Measurements from ENCODE around the gene DHX8.

DHX8 gene

GRCh38 chr17:43529947-43530287 is 46.1 kb downstream of the DHX8 start:
- Histone ChIP-seq H3K4me3 (ENCODE audit: low read length) (peak overlapping the region; percentile 55), H3K9ac (ENCODE audit: low read length) (peak overlapping the region; percentile 66), H3K27me3 (ENCODE audit: control insufficient read depth, insufficient read depth, low read length) (no peaks in the 10 kb centered on the region), H3K9me3 (ENCODE audit: control insufficient read depth, low read depth, low read length) (no peaks in the 10 kb centered on the region), H3K4me1 (ENCODE audit: control insufficient read depth, low read depth, low read length) (peaks cover 49% of the 10 kb centered on the region), H3K27ac (ENCODE audit: low read length) (peak overlapping the region; percentile 72), H3K36me3 (ENCODE audit: control insufficient read depth, low read depth, low read length) (peaks cover 29% of the 10 kb centered on the region)

GRCh38 chr17:43530288-43531081 is 46.7 kb downstream of the DHX8 start:
- Histone ChIP-seq H3K4me1 (ENCODE audit: control insufficient read depth, low read depth, low read length) (peaks cover 43% of the 10 kb centered on the region), H3K9ac (ENCODE audit: low read length) (peak overlapping the region; percentile 66), H3K27ac (ENCODE audit: low read length) (peak overlapping the region; percentile 72), H3K4me3 (ENCODE audit: low read length) (peak overlapping the region; percentile 55), H3K36me3 (ENCODE audit: control insufficient read depth, low read depth, low read length) (peaks cover 26% of the 10 kb centered on the region), H3K27me3 (ENCODE audit: control insufficient read depth, insufficient read depth, low read length) (no peaks in the 10 kb centered on the region), H3K9me3 (ENCODE audit: control insufficient read depth, low read depth, low read length) (no peaks in the 10 kb centered on the region)

GRCh38 chr17:43531082-43531378 is 47.3 kb downstream of the DHX8 start:
- peak overlapping the region; percentile 47 for H3K9ac ChIP-seq (ENCODE audit: low read length)
- H3K27ac ChIP-seq (ENCODE audit: low read length): peak overlapping the region; percentile 54

GRCh38 chr17:43531955-43532354 is 48.2 kb downstream of the DHX8 start:
- Histone ChIP-seq H3K27ac (ENCODE audit: low read length) (no peak overlapping the region), H3K9ac (ENCODE audit: low read length) (no peak overlapping the region), H3K4me3 (ENCODE audit: low read length) (no peak overlapping the region), H3K4me1 (ENCODE audit: control insufficient read depth, low read depth, low read length) (peaks cover 38% of the 10 kb centered on the region), H3K27me3 (ENCODE audit: control insufficient read depth, insufficient read depth, low read length) (no peaks in the 10 kb centered on the region), H3K9me3 (ENCODE audit: control insufficient read depth, low read depth, low read length) (no peaks in the 10 kb centered on the region), H3K36me3 (ENCODE audit: control insufficient read depth, low read depth, low read length) (peaks cover 29% of the 10 kb centered on the region)

More at GRCh38 chr17:43531082-43531378, 47.3 kb downstream of the DHX8 start:
- Histone ChIP-seq H3K27me3 (ENCODE audit: control insufficient read depth, insufficient read depth, low read length) (no peaks in the 10 kb centered on the region), H3K4me3 (ENCODE audit: low read length) (peak overlapping the region; percentile 28), H3K36me3 (ENCODE audit: control insufficient read depth, low read depth, low read length) (peaks cover 26% of the 10 kb centered on the region), H3K9me3 (ENCODE audit: control insufficient read depth, low read depth, low read length) (no peaks in the 10 kb centered on the region), H3K4me1 (ENCODE audit: control insufficient read depth, low read depth, low read length) (peaks cover 38% of the 10 kb centered on the region)

GRCh38 chr17:43532581-43532980 is 48.8 kb downstream of the DHX8 start:
- Histone ChIP-seq H3K36me3 (ENCODE audit: control insufficient read depth, low read depth, low read length) (peaks cover 29% of the 10 kb centered on the region), H3K27ac (ENCODE audit: low read length) (no peak overlapping the region), H3K4me3 (ENCODE audit: low read length) (no peak overlapping the region), H3K27me3 (ENCODE audit: control insufficient read depth, insufficient read depth, low read length) (no peaks in the 10 kb centered on the region), H3K4me1 (ENCODE audit: control insufficient read depth, low read depth, low read length) (peaks cover 39% of the 10 kb centered on the region), H3K9me3 (ENCODE audit: control insufficient read depth, low read depth, low read length) (no peaks in the 10 kb centered on the region), H3K9ac (ENCODE audit: low read length) (no peak overlapping the region)

GRCh38 chr17:43533699-43534098 is 49.9 kb downstream of the DHX8 start:
- no peaks in the 10 kb centered on the region for H3K27me3 ChIP-seq (ENCODE audit: control insufficient read depth, insufficient read depth, low read length)
- H3K27ac ChIP-seq (ENCODE audit: low read length): no peak overlapping the region
- H3K9me3 ChIP-seq (ENCODE audit: control insufficient read depth, low read depth, low read length): no peaks in the 10 kb centered on the region
- H3K4me1 ChIP-seq (ENCODE audit: control insufficient read depth, low read depth, low read length): peaks cover 39% of the 10 kb centered on the region
- no peak overlapping the region for H3K9ac ChIP-seq (ENCODE audit: low read length)
- H3K4me3 ChIP-seq (ENCODE audit: low read length): no peak overlapping the region
- peaks cover 19% of the 10 kb centered on the region for H3K36me3 ChIP-seq (ENCODE audit: control insufficient read depth, low read depth, low read length)

- Histone ChIP-seq H3K4me1 (ENCODE audit: control insufficient read depth, low read depth, low read length) (peaks cover 27% of the 10 kb centered on the region), H3K27ac (ENCODE audit: low read length) (no peak overlapping the region)
These were observed 51.1 kb downstream of the DHX8 start for GRCh38 chr17:43534909-43535308.

GRCh38 chr17:43536236-43536992 is 52.6 kb downstream of the DHX8 start:
- H3K9me3 ChIP-seq (ENCODE audit: control insufficient read depth, low read depth, low read length): no peaks in the 10 kb centered on the region
- no peak overlapping the region for H3K4me3 ChIP-seq (ENCODE audit: low read length)
- H3K27ac ChIP-seq (ENCODE audit: low read length): no peak overlapping the region
- peaks cover 24% of the 10 kb centered on the region for H3K4me1 ChIP-seq (ENCODE audit: control insufficient read depth, low read depth, low read length)
- H3K36me3 ChIP-seq (ENCODE audit: control insufficient read depth, low read depth, low read length): peaks cover 14% of the 10 kb centered on the region
- no peaks in the 10 kb centered on the region for H3K27me3 ChIP-seq (ENCODE audit: control insufficient read depth, insufficient read depth, low read length)
- no peak overlapping the region for H3K9ac ChIP-seq (ENCODE audit: low read length)

More at GRCh38 chr17:43534909-43535308, 51.1 kb downstream of the DHX8 start:
- Histone ChIP-seq H3K9me3 (ENCODE audit: control insufficient read depth, low read depth, low read length) (no peaks in the 10 kb centered on the region), H3K27me3 (ENCODE audit: control insufficient read depth, insufficient read depth, low read length) (no peaks in the 10 kb centered on the region), H3K4me3 (ENCODE audit: low read length) (no peak overlapping the region), H3K36me3 (ENCODE audit: control insufficient read depth, low read depth, low read length) (peaks cover 14% of the 10 kb centered on the region), H3K9ac (ENCODE audit: low read length) (no peak overlapping the region)

- peaks cover 53% of the 10 kb centered on the region for H3K4me1 ChIP-seq (ENCODE audit: control insufficient read depth, low read depth, low read length)
- peaks cover 6% of the 10 kb centered on the region for H3K36me3 ChIP-seq (ENCODE audit: control insufficient read depth, low read depth, low read length)
- H3K27me3 ChIP-seq (ENCODE audit: control insufficient read depth, insufficient read depth, low read length): no peaks in the 10 kb centered on the region
- H3K9me3 ChIP-seq (ENCODE audit: control insufficient read depth, low read depth, low read length): no peaks in the 10 kb centered on the region
- no peak overlapping the region for H3K27ac ChIP-seq (ENCODE audit: low read length)
- peak overlapping the region; percentile 89 for H3K4me3 ChIP-seq (ENCODE audit: low read length)
- H3K9ac ChIP-seq (ENCODE audit: low read length): no peak overlapping the region
These were observed 57.3 kb downstream of the DHX8 start for GRCh38 chr17:43540821-43541674.

GRCh38 chr17:43542859-43543258 is 59.1 kb downstream of the DHX8 start:
- H3K27ac ChIP-seq (ENCODE audit: low read length): no peak overlapping the region
- H3K36me3 ChIP-seq (ENCODE audit: control insufficient read depth, low read depth, low read length): peaks cover 2% of the 10 kb centered on the region
- H3K4me3 ChIP-seq (ENCODE audit: low read length): peak overlapping the region; percentile 89
- no peak overlapping the region for H3K9ac ChIP-seq (ENCODE audit: low read length)
- peaks cover 57% of the 10 kb centered on the region for H3K4me1 ChIP-seq (ENCODE audit: control insufficient read depth, low read depth, low read length)
- H3K9me3 ChIP-seq (ENCODE audit: control insufficient read depth, low read depth, low read length): no peaks in the 10 kb centered on the region
- peaks cover 13% of the 10 kb centered on the region for H3K27me3 ChIP-seq (ENCODE audit: control insufficient read depth, insufficient read depth, low read length)

- peak overlapping the region; percentile 89 for H3K4me3 ChIP-seq (ENCODE audit: low read length)
- no peak overlapping the region for H3K27ac ChIP-seq (ENCODE audit: low read length)
- peaks cover 58% of the 10 kb centered on the region for H3K4me1 ChIP-seq (ENCODE audit: control insufficient read depth, low read depth, low read length)
- no peak overlapping the region for H3K9ac ChIP-seq (ENCODE audit: low read length)
- peaks cover 2% of the 10 kb centered on the region for H3K36me3 ChIP-seq (ENCODE audit: control insufficient read depth, low read depth, low read length)
- no peaks in the 10 kb centered on the region for H3K9me3 ChIP-seq (ENCODE audit: control insufficient read depth, low read depth, low read length)
- peaks cover 15% of the 10 kb centered on the region for H3K27me3 ChIP-seq (ENCODE audit: control insufficient read depth, insufficient read depth, low read length)
These were observed 59.5 kb downstream of the DHX8 start for GRCh38 chr17:43543300-43543699.

All from iPS-18a (cell line).